IPS-15b (cell line): ENCODE measurements around the gene NFIX.

Experiments used
- H3K27me3 ChIP-seq: one replicate; pipeline ENCODE4 v1.6.1; 2013; ENCODE audit warnings: low read length; ENCODE audit not compliant: control insufficient read depth, insufficient read depth
- H3K36me3 ChIP-seq: one replicate; pipeline ENCODE4 v1.6.1; 2013; ENCODE audit warnings: low read length; ENCODE audit not compliant: control insufficient read depth, insufficient read depth
- H3K4me1 ChIP-seq: one replicate; pipeline ENCODE4 v1.6.1; 2013; ENCODE audit warnings: mild to moderate bottlenecking, low read length; ENCODE audit not compliant: control insufficient read depth, insufficient read depth
- H3K4me3 ChIP-seq: one replicate; pipeline ENCODE4 v1.5.1; 2013; ENCODE audit warnings: low read depth, low read length
- H3K9ac ChIP-seq: one replicate; pipeline ENCODE4 v1.6.1; 2013; ENCODE audit warnings: low read depth, mild to moderate bottlenecking, low read length
- H3K9me3 ChIP-seq: one replicate; pipeline ENCODE4 v1.6.1; 2013; ENCODE audit warnings: mild to moderate bottlenecking, low read length; ENCODE audit not compliant: control insufficient read depth, insufficient read depth

Gene NFIX

DNA sequence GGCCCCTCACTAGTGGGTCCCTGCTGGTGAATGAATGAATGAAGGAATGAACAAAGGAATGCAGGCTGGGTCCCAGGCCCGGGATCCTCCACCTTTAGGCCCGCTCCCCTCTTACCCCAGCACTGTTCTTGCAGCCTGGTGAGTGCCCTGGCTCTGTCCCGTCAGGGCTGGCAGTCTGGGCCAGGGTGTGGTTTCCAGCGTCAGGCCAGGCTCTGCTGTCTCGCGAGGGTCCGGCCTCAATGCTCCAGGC, 107.1 kb downstream of the NFIX start:
- Histone ChIP-seq H3K9ac (peak overlapping the region; percentile 47), H3K27me3 (peaks cover 35% of the 10 kb centered on the region)

GRCh38 chr19:13102666-13103580, 107.6 kb downstream of the NFIX start, which contains the start of gene LYL1:
Gene LYL1, minus strand, starts transcription at chr19:13102858. Its CDS starts 1,687 bp downstream, at chr19:13101171.
- Histone ChIP-seq H3K4me3 (peak within 1 kb of the TSS; percentile 30), H3K9ac (peak within 1 kb of the TSS; percentile 47), H3K4me1 (peaks cover 10% of the 10 kb centered on the region), H3K27me3 (peaks cover 35% of the 10 kb centered on the region), H3K36me3 (peaks cover 9% of the 10 kb centered on the region), H3K9me3 (no peaks in the 10 kb centered on the region)

More for the DNA sequence above, 107.1 kb downstream of the NFIX start:
- Histone ChIP-seq H3K4me3 (peak overlapping the region; percentile 30), H3K4me1 (peaks cover 10% of the 10 kb centered on the region), H3K36me3 (peaks cover 6% of the 10 kb centered on the region), H3K9me3 (no peaks in the 10 kb centered on the region)

DNA sequence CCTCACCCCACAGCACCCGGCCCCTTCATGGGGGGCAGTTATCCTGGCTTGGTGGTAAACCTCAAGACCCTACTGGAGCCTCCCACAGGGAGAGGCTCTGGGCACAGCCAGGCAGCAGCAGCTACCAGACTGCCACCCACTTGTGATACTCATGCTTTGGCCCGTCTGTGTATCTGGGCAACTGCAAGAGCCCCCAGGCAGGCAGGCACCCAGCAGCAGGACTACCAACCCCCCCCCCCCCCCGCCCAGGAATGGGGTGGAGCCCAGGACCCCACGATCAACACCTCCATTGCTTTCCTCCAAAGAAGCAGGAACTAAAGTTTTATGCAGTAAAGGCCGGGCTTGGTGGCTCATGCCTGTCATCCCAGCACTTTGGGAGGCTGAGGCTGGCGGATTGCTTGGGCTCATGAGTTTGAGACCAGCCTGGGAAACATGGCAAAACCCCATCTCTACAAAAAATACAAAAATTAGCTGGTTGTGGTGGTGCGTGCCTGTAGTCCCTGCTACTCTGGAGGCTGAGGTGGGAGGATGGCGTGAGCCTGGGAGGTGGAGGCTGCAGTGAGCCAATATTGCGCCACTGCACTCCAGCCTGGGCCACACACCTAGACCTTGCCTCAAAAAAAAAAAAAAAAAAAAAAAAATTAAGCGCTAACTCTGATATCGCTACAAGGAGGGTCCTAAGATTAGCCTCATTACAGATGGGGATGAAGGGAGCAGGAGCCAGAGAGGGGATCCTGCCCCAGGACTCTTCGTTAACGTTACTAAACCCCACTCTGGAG, 108.5 kb downstream of the NFIX start:
- Histone ChIP-seq H3K27me3 (peaks cover 29% of the 10 kb centered on the region), H3K4me3 (no peak overlapping the region), H3K36me3 (peaks cover 9% of the 10 kb centered on the region), H3K4me1 (peaks cover 10% of the 10 kb centered on the region), H3K9ac (no peak overlapping the region), H3K9me3 (no peaks in the 10 kb centered on the region)

GRCh38 chr19:13104360-13104847, 109.1 kb downstream of the NFIX start:
- Histone ChIP-seq H3K36me3 (peaks cover 11% of the 10 kb centered on the region), H3K27me3 (peaks cover 22% of the 10 kb centered on the region), H3K9ac (no peak overlapping the region), H3K4me3 (no peak overlapping the region), H3K4me1 (peaks cover 10% of the 10 kb centered on the region), H3K9me3 (no peaks in the 10 kb centered on the region)

GRCh38 chr19:13104848-13105711, 109.8 kb downstream of the NFIX start:
- Histone ChIP-seq H3K36me3 (peaks cover 18% of the 10 kb centered on the region), H3K4me1 (peaks cover 10% of the 10 kb centered on the region), H3K9me3 (no peaks in the 10 kb centered on the region), H3K27me3 (peaks cover 16% of the 10 kb centered on the region), H3K9ac (no peak overlapping the region), H3K4me3 (no peak overlapping the region)

GRCh38 chr19:13109361-13110098, 114.3 kb downstream of the NFIX start:
- no peaks in the 10 kb centered on the region for H3K9me3 ChIP-seq
- H3K27me3 ChIP-seq = no peaks in the 10 kb centered on the region
- no peak overlapping the region for H3K9ac ChIP-seq
- H3K36me3 ChIP-seq = peaks cover 24% of the 10 kb centered on the region
- H3K4me1 ChIP-seq = no peaks in the 10 kb centered on the region
- H3K4me3 ChIP-seq = no peak overlapping the region

DNA sequence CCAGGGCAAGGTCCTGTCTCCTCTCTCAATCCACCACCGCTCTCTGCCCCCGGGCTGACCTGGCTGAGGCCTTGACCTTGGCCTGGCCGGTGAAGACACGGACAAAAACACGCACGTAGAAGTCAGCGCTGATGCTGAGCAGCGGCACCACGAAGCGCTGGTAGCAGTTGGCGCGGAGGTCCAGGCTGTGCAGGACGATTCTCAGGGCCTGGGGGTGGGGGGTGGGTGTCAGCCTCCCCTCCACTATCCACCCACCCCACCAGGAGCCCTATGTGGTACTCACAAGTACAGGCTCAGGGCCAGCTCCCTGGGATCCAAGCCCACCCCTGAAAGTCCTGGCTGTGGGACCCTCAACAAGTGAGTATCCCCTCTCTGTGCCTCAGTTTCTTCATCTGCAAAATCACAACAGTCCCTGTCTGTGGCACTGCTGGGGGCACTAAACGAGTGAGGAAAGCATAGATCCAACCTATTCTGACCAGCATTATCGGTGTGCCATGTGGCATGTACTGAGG, 114.9 kb downstream of the NFIX start:
- H3K36me3 ChIP-seq = peaks cover 23% of the 10 kb centered on the region
- no peaks in the 10 kb centered on the region for H3K4me1 ChIP-seq
- H3K4me3 ChIP-seq = no peak overlapping the region
- no peaks in the 10 kb centered on the region for H3K9me3 ChIP-seq
- H3K27me3 ChIP-seq = no peaks in the 10 kb centered on the region
- no peak overlapping the region for H3K9ac ChIP-seq

DNA sequence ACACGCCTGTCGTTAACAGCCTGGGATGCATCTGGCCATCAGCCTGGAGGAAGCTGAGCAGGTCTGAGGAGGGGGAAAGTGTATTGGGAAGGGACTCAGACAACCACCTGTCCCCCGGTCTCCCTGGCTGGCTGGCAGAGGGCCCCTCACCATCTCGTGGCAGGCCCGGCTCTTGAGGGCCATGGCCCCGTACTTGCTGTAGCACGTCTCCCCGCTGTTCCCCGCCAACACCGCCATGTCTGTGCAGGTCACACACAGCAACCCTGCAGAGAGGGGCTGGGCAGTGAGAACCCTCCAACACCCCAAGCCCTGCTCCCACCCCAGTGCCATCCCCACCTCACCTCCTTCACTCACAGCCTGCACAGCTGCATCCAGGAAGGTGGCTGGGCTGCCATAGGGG, 117.3 kb downstream of the NFIX start:
- no peaks in the 10 kb centered on the region for H3K27me3 ChIP-seq

DNA sequence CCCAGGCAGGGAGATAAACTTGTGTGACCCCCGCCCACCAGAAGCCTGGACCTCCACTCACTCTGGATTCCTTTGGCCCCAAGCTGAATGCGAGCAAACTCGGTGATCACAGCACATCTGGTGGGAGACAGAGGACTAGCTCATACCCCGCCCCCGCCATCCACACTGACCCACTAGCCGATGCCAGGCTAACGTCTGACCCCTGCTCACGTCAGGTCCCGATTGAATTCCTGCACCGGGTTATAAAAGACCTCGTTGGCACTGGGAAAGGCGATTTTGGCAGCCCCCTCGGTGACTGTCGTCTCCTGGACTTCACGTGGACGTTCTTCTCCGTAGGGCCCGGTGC, 120.6 kb downstream of the NFIX start:
- Histone ChIP-seq H3K9me3 (no peaks in the 10 kb centered on the region), H3K36me3 (peaks cover 15% of the 10 kb centered on the region), H3K27me3 (no peaks in the 10 kb centered on the region), H3K4me1 (peaks cover 21% of the 10 kb centered on the region), H3K4me3 (peak overlapping the region; percentile 83), H3K9ac (peak overlapping the region; percentile 89)

More for the DNA sequence above, 117.3 kb downstream of the NFIX start:
- Histone ChIP-seq H3K9me3 (no peaks in the 10 kb centered on the region), H3K9ac (no peak overlapping the region), H3K36me3 (peaks cover 20% of the 10 kb centered on the region), H3K4me3 (no peak overlapping the region), H3K4me1 (peaks cover 4% of the 10 kb centered on the region)

GRCh38 chr19:13116282-13117175, 121.3 kb downstream of the NFIX start, which contains the start of gene TRMT1:
Gene TRMT1, minus strand, starts transcription at chr19:13116740. Its CDS starts 341 bp downstream, at chr19:13116399.
- Histone ChIP-seq H3K4me1 (peaks cover 25% of the 10 kb centered on the region), H3K4me3 (peak within 1 kb of the TSS; percentile 83), H3K36me3 (peaks cover 16% of the 10 kb centered on the region), H3K9ac (peak within 1 kb of the TSS; percentile 89), H3K27me3 (no peaks in the 10 kb centered on the region), H3K9me3 (no peaks in the 10 kb centered on the region)
